ENCODE results near the gene POGLUT2.

POGLUT2 gene

GRCh38 chr13:102774591-102775520 lies 23.9 kb downstream of the POGLUT2 start:
- Histone ChIP-seq H3K9me3 (ENCODE audit: control insufficient read depth, low read depth, low read length) (no peaks in the 10 kb centered on the region), H3K9ac (ENCODE audit: low read length) (no peak overlapping the region), H3K36me3 (ENCODE audit: control insufficient read depth, low read depth, low read length) (no peaks in the 10 kb centered on the region), H3K27ac (ENCODE audit: low read length) (no peak overlapping the region), H3K27me3 (ENCODE audit: control insufficient read depth, insufficient read depth, low read length) (peaks cover 23% of the 10 kb centered on the region), H3K4me1 (ENCODE audit: control insufficient read depth, low read depth, low read length) (no peaks in the 10 kb centered on the region), H3K4me3 (ENCODE audit: low read length) (no peak overlapping the region)

- Histone ChIP-seq H3K4me1 (ENCODE audit: control insufficient read depth, low read depth, low read length) (no peaks in the 10 kb centered on the region), H3K36me3 (ENCODE audit: control insufficient read depth, low read depth, low read length) (no peaks in the 10 kb centered on the region), H3K9ac (ENCODE audit: low read length) (no peak overlapping the region), H3K27me3 (ENCODE audit: control insufficient read depth, insufficient read depth, low read length) (peaks cover 23% of the 10 kb centered on the region), H3K9me3 (ENCODE audit: control insufficient read depth, low read depth, low read length) (no peaks in the 10 kb centered on the region), H3K27ac (ENCODE audit: low read length) (no peak overlapping the region), H3K4me3 (ENCODE audit: low read length) (peak overlapping the region; percentile 85)
Measured at GRCh38 chr13:102774214-102774568, 24.6 kb downstream of the POGLUT2 start.

GRCh38 chr13:102773441-102774213 lies 25.1 kb downstream of the POGLUT2 start, which contains the start of gene TEX30:
Gene TEX30, minus strand, starts transcription at chr13:102773786. Its CDS starts 3,760 bp downstream, at chr13:102770026.
- H3K27me3 ChIP-seq (ENCODE audit: control insufficient read depth, insufficient read depth, low read length) = peaks cover 23% of the 10 kb centered on the region
- no peaks in the 10 kb centered on the region for H3K4me1 ChIP-seq (ENCODE audit: control insufficient read depth, low read depth, low read length)
- peak within 1 kb of the TSS; percentile 85 for H3K4me3 ChIP-seq (ENCODE audit: low read length)
- H3K9ac ChIP-seq (ENCODE audit: low read length) = peak within 1 kb of the TSS; percentile 58
- no peaks in the 10 kb centered on the region for H3K36me3 ChIP-seq (ENCODE audit: control insufficient read depth, low read depth, low read length)
- H3K9me3 ChIP-seq (ENCODE audit: control insufficient read depth, low read depth, low read length) = no peaks in the 10 kb centered on the region
- no peak within 1 kb of the TSS for H3K27ac ChIP-seq (ENCODE audit: low read length)

- H3K27me3 ChIP-seq (ENCODE audit: control insufficient read depth, insufficient read depth, low read length) = peaks cover 23% of the 10 kb centered on the region
- H3K9me3 ChIP-seq (ENCODE audit: control insufficient read depth, low read depth, low read length) = no peaks in the 10 kb centered on the region
- no peak overlapping the region for H3K4me3 ChIP-seq (ENCODE audit: low read length)
- H3K4me1 ChIP-seq (ENCODE audit: control insufficient read depth, low read depth, low read length) = no peaks in the 10 kb centered on the region
- no peak overlapping the region for H3K9ac ChIP-seq (ENCODE audit: low read length)
- no peak overlapping the region for H3K27ac ChIP-seq (ENCODE audit: low read length)
- no peaks in the 10 kb centered on the region for H3K36me3 ChIP-seq (ENCODE audit: control insufficient read depth, low read depth, low read length)
Measured at GRCh38 chr13:102772042-102772425, 26.7 kb downstream of the POGLUT2 start.

- Histone ChIP-seq H3K9ac (ENCODE audit: low read length) (no peak overlapping the region), H3K4me1 (ENCODE audit: control insufficient read depth, low read depth, low read length) (no peaks in the 10 kb centered on the region), H3K27ac (ENCODE audit: low read length) (no peak overlapping the region), H3K4me3 (ENCODE audit: low read length) (no peak overlapping the region), H3K27me3 (ENCODE audit: control insufficient read depth, insufficient read depth, low read length) (peaks cover 23% of the 10 kb centered on the region), H3K36me3 (ENCODE audit: control insufficient read depth, low read depth, low read length) (peaks cover under 1% of the 10 kb centered on the region), H3K9me3 (ENCODE audit: control insufficient read depth, low read depth, low read length) (no peaks in the 10 kb centered on the region)
Measured at GRCh38 chr13:102771298-102772041, 27.3 kb downstream of the POGLUT2 start.

GRCh38 chr13:102770435-102770834 lies 28.3 kb downstream of the POGLUT2 start:
- Histone ChIP-seq H3K27ac (ENCODE audit: low read length) (no peak overlapping the region), H3K27me3 (ENCODE audit: control insufficient read depth, insufficient read depth, low read length) (peaks cover 23% of the 10 kb centered on the region), H3K4me3 (ENCODE audit: low read length) (no peak overlapping the region), H3K4me1 (ENCODE audit: control insufficient read depth, low read depth, low read length) (no peaks in the 10 kb centered on the region), H3K9ac (ENCODE audit: low read length) (no peak overlapping the region), H3K9me3 (ENCODE audit: control insufficient read depth, low read depth, low read length) (no peaks in the 10 kb centered on the region), H3K36me3 (ENCODE audit: control insufficient read depth, low read depth, low read length) (peaks cover 8% of the 10 kb centered on the region)

GRCh38 chr13:102769679-102770078 lies 29.1 kb downstream of the POGLUT2 start:
- no peak overlapping the region for H3K9ac ChIP-seq (ENCODE audit: low read length)
- no peaks in the 10 kb centered on the region for H3K9me3 ChIP-seq (ENCODE audit: control insufficient read depth, low read depth, low read length)
- H3K4me1 ChIP-seq (ENCODE audit: control insufficient read depth, low read depth, low read length) = no peaks in the 10 kb centered on the region
- H3K4me3 ChIP-seq (ENCODE audit: low read length) = no peak overlapping the region
- no peak overlapping the region for H3K27ac ChIP-seq (ENCODE audit: low read length)
- H3K36me3 ChIP-seq (ENCODE audit: control insufficient read depth, low read depth, low read length) = peaks cover 8% of the 10 kb centered on the region
- peaks cover 20% of the 10 kb centered on the region for H3K27me3 ChIP-seq (ENCODE audit: control insufficient read depth, insufficient read depth, low read length)

GRCh38 chr13:102768909-102769308 lies 29.9 kb downstream of the POGLUT2 start:
- H3K36me3 ChIP-seq (ENCODE audit: control insufficient read depth, low read depth, low read length) = peaks cover 8% of the 10 kb centered on the region

GRCh38 chr13:102763741-102764140 lies 35.0 kb downstream of the POGLUT2 start:
- H3K9me3 ChIP-seq (ENCODE audit: control insufficient read depth, low read depth, low read length) = no peaks in the 10 kb centered on the region
- no peak overlapping the region for H3K27ac ChIP-seq (ENCODE audit: low read length)
- H3K9ac ChIP-seq (ENCODE audit: low read length) = no peak overlapping the region
- no peaks in the 10 kb centered on the region for H3K27me3 ChIP-seq (ENCODE audit: control insufficient read depth, insufficient read depth, low read length)
- no peaks in the 10 kb centered on the region for H3K4me1 ChIP-seq (ENCODE audit: control insufficient read depth, low read depth, low read length)
- peaks cover 8% of the 10 kb centered on the region for H3K36me3 ChIP-seq (ENCODE audit: control insufficient read depth, low read depth, low read length)
- no peak overlapping the region for H3K4me3 ChIP-seq (ENCODE audit: low read length)

More at GRCh38 chr13:102768909-102769308, 29.9 kb downstream of the POGLUT2 start:
- H3K27ac ChIP-seq (ENCODE audit: low read length) = no peak overlapping the region
- H3K9ac ChIP-seq (ENCODE audit: low read length) = no peak overlapping the region
- H3K4me3 ChIP-seq (ENCODE audit: low read length) = no peak overlapping the region
- H3K4me1 ChIP-seq (ENCODE audit: control insufficient read depth, low read depth, low read length) = no peaks in the 10 kb centered on the region
- no peaks in the 10 kb centered on the region for H3K9me3 ChIP-seq (ENCODE audit: control insufficient read depth, low read depth, low read length)
- H3K27me3 ChIP-seq (ENCODE audit: control insufficient read depth, insufficient read depth, low read length) = peaks cover 12% of the 10 kb centered on the region

- Histone ChIP-seq H3K36me3 (ENCODE audit: control insufficient read depth, low read depth, low read length) (peaks cover 3% of the 10 kb centered on the region), H3K27me3 (ENCODE audit: control insufficient read depth, insufficient read depth, low read length) (no peaks in the 10 kb centered on the region), H3K27ac (ENCODE audit: low read length) (no peak overlapping the region), H3K4me1 (ENCODE audit: control insufficient read depth, low read depth, low read length) (no peaks in the 10 kb centered on the region), H3K4me3 (ENCODE audit: low read length) (no peak overlapping the region), H3K9ac (ENCODE audit: low read length) (no peak overlapping the region), H3K9me3 (ENCODE audit: control insufficient read depth, low read depth, low read length) (no peaks in the 10 kb centered on the region)
Measured at GRCh38 chr13:102761071-102761470, 37.7 kb downstream of the POGLUT2 start.

- no peaks in the 10 kb centered on the region for H3K4me1 ChIP-seq (ENCODE audit: control insufficient read depth, low read depth, low read length)
- H3K9me3 ChIP-seq (ENCODE audit: control insufficient read depth, low read depth, low read length) = no peaks in the 10 kb centered on the region
- no peak overlapping the region for H3K27ac ChIP-seq (ENCODE audit: low read length)
- H3K27me3 ChIP-seq (ENCODE audit: control insufficient read depth, insufficient read depth, low read length) = no peaks in the 10 kb centered on the region
- H3K9ac ChIP-seq (ENCODE audit: low read length) = no peak overlapping the region
- H3K36me3 ChIP-seq (ENCODE audit: control insufficient read depth, low read depth, low read length) = no peaks in the 10 kb centered on the region
- H3K4me3 ChIP-seq (ENCODE audit: low read length) = no peak overlapping the region
Measured at GRCh38 chr13:102758842-102759241, 39.9 kb downstream of the POGLUT2 start.
